ENCODE data around the gene REXO5.

Gene REXO5

DNA sequence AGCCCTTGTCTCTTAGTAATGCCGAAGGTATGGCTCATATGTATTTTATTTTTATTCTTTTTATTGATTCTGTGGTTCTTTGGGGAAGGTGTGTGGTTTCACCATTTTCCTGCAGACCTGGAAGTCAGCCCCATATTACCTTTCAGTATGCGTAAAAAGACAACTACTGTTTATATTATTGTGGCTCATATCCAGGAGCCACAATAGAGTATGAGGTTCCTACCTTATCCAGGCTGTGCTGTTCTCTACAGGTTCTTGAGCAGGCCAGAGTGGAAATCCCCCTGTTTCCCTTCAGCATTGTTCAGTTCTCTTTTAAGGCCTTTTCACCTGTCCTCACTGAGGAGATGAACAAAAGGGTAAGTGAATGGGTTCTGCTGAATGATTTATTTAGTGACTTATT is 33.2 kb downstream of the REXO5 start:
- ChIA-PET CTCF (interaction anchor here (1.3 kb wide), 1 partner anchor 9 kb away, joined by 3 read pairs; no protein-coding TSS in a partner anchor), POLR2A (no interaction called here)
- DNase-seq (ENCODE audit: low read depth, low spot score), result no peak
- H3K4me3 ChIP-seq (ENCODE audit: low read depth, low read length), result no peak overlapping the region
- TF ChIP-seq, protein P1, sequence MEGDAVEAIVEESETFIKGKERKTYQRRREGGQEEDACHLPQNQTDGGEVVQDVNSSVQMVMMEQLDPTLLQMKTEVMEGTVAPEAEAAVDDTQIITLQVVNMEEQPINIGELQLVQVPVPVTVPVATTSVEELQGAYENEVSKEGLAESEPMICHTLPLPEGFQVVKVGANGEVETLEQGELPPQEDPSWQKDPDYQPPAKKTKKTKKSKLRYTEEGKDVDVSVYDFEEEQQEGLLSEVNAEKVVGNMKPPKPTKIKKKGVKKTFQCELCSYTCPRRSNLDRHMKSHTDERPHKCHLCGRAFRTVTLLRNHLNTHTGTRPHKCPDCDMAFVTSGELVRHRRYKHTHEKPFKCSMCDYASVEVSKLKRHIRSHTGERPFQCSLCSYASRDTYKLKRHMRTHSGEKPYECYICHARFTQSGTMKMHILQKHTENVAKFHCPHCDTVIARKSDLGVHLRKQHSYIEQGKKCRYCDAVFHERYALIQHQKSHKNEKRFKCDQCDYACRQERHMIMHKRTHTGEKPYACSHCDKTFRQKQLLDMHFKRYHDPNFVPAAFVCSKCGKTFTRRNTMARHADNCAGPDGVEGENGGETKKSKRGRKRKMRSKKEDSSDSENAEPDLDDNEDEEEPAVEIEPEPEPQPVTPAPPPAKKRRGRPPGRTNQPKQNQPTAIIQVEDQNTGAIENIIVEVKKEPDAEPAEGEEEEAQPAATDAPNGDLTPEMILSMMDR (IDR thresholded peaks at IDR 0.05; ENCODE audit: insufficient read depth, low read length, missing control alignments), result no peak

DNA sequence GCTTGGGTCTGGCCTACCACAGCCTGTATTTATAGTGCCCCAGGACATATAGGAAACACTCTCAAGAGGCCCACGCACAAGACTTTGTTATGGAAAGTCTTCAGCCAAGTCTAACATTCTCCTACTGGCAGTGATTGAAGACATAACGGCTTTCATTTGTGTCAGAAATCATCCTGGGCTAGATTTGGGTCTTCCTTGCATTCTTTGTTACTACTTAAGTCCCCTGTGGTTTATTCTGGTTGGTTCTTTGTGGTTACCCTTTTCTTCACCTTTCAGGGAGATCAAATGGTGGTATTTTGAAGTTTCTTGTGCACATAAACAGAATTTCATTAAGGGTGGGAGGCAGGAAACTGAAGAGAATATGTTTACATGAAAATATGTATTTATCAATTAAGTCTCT is 37.7 kb downstream of the REXO5 start:
- H3K4me3 ChIP-seq (ENCODE audit: low read depth, low read length), result no peak overlapping the region
- ChIA-PET CTCF (interaction anchor here (1.3 to 9.5 kb wide), 4 partner anchors 28 to 240 kb away, joined by 3 to 135 read pairs (median 4); partner anchors contain the start of genes ERI2 and REXO5), POLR2A (no interaction called here)
- TF ChIP-seq, protein P1 (IDR thresholded peaks at IDR 0.05; ENCODE audit: insufficient read depth, low read length, missing control alignments), result no peak
- DNase-seq (ENCODE audit: low read depth, low spot score), result no peak

DNA sequence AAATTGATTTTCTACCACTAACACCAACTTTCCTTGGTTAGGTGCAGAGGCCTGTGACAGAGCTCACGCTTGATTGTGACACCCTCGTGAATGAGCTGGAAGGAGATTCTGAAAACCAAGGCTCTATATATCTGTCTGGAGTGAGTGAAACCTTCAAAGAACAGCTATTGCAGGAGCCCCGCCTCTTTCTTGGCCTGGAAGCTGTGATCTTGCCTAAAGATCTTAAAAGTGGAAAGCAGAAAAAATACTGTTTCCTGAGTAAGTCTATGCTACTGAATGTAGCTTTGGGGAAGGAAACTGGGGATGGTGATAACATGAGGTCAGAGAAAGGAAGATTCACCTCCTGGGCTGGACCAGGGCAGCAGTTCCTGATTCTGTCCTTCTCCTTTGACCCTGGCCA is 38.3 kb downstream of the REXO5 start:
- no peak overlapping the region for H3K4me3 ChIP-seq (ENCODE audit: low read depth, low read length)
- TF ChIP-seq, protein P1 (IDR thresholded peaks at IDR 0.05; ENCODE audit: insufficient read depth, low read length, missing control alignments), result no peak
- ChIA-PET CTCF (interaction anchor here (0.5 to 9.5 kb wide), 5 partner anchors 28 to 313 kb away, joined by 3 to 135 read pairs (median 4); partner anchors contain the start of genes ERI2 and REXO5), POLR2A (no interaction called here)
- DNase-seq (ENCODE audit: low read depth, low spot score), result no peak

DNA sequence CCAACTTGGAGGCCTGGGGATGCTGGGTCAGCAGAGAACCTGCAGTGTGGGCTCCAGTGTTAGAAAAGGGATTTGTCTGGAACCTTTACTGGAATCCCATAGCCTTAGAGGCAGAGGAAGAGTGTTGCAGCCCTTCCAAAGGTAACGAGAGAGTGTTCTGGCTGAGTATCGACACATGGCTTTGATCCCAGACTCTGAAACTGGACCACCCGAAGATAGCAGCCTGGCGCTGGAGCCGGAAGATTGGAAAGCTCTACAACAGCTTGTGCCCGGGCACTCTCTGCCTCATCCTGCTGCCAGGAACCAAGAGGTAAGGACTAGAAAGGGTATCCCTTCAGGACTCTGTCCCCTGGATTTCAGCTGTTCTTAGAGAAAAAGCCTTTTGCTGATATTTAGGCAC is 39.7 kb downstream of the REXO5 start:
- TF ChIP-seq, protein P1 (IDR thresholded peaks at IDR 0.05; ENCODE audit: insufficient read depth, low read length, missing control alignments), result no peak
- no peak for DNase-seq (ENCODE audit: low read depth, low spot score)
- POLR2A ChIA-PET, result no interaction called here
- CTCF ChIA-PET, result interaction anchor here (1.4 to 9.5 kb wide), 5 partner anchors 227 to 311 kb away, joined by 3 to 135 read pairs (median 12); no protein-coding TSS in a partner anchor
- H3K4me3 ChIP-seq (ENCODE audit: low read depth, low read length), result no peak overlapping the region

DNA sequence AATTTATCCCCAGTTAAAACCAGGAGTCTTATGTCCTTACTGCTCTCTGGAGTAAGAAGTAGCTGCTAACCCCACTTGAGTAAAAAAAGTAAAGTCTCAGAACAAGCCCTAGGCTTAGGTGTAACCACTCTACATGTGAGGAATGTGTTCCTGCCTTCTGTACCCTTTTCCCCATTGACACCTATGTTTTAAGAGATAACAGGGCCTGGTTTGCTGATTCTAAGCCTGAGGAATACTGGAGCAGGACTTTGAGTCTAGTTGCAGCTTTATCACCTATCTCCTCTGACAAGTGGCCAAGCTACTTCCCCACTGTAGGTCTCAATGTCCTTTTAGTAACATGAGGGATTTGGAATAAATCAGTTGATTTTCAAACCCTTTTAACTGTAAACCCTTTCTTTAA is 40.2 kb downstream of the REXO5 start:
- no peak overlapping the region for H3K4me3 ChIP-seq (ENCODE audit: low read depth, low read length)
- ChIA-PET POLR2A (interaction anchor here (0.6 kb wide), 1 partner anchor 52 kb away, joined by 4 read pairs; no protein-coding TSS in a partner anchor), CTCF (interaction anchor here (1.2 to 9.5 kb wide), 6 partner anchors 14 to 311 kb away, joined by 3 to 135 read pairs (median 8); no protein-coding TSS in a partner anchor)
- TF ChIP-seq, protein P1 (IDR thresholded peaks at IDR 0.05; ENCODE audit: insufficient read depth, low read length, missing control alignments), result no peak
- DNase-seq (ENCODE audit: low read depth, low spot score), result no peak

DNA sequence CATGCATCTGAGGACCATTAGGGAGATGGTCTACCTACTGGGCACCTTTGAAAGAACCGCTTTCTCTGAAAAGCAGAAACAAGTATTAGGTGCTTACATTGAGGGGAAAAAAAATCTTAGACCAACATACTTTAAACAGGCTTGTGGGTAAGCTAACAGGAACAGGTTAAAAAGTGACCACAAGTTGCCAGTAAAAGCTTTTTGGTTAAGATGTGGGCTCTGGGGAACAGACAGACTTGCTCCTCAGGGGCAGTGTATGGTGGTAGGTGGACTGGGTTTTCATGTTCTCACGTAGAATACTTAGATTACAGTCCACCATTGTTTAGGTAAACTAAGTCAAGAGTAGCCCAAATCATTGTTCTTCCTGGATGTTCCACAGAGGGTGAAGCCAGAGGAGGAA is 41.2 kb downstream of the REXO5 start:
- DNase-seq (ENCODE audit: low read depth, low spot score), result no peak
- TF ChIP-seq, protein P1 (IDR thresholded peaks at IDR 0.05; ENCODE audit: insufficient read depth, low read length, missing control alignments), result no peak
- H3K4me3 ChIP-seq (ENCODE audit: low read depth, low read length), result no peak overlapping the region
- POLR2A ChIA-PET, result no interaction called here
- CTCF ChIA-PET, result interaction anchor here (0.9 to 9.5 kb wide), 13 partner anchors 12 to 310 kb away, joined by 3 to 135 read pairs (median 7); partner anchors contain the start of genes ERI2 and REXO5
